HepG2 (cell line): ENCODE data around the gene TACC3.

Experiments
- CREM ChIP-seq, 2 experiments: sonication (generic) in 1 of 2; formaldehyde crosslinking in 1 of 2; IDR thresholded peaks; 2 replicates each; pipeline versions ENCODE4 v1.4.0 to v1.6.1; 2016 to 2020; ENCODE audit warnings: antibody characterized with exemption in 1 of 2, mild to moderate bottlenecking in 1 of 2, missing genetic modification reagents in 1 of 2
- CTCF ChIP-seq: sonication (generic); formaldehyde crosslinking; IDR thresholded peaks from 2 replicates; pipeline ENCODE4 v1.5.0; 2020; ENCODE audit warnings: mild to moderate bottlenecking, missing genetic modification reagents, moderate library complexity
- ESRRA ChIP-seq: sonication (generic); formaldehyde crosslinking; IDR thresholded peaks from 2 replicates; pipeline ENCODE4 v1.5.1; 2020; ENCODE audit warnings: mild to moderate bottlenecking, low read depth, missing genetic modification reagents
- HMG20A ChIP-seq: IDR thresholded peaks from 2 replicates; pipeline ENCODE4 v1.6.1; 2016; ENCODE audit warnings: borderline replicate concordance
- MTA3 ChIP-seq: sonication (generic); formaldehyde crosslinking; IDR thresholded peaks from 2 replicates; pipeline ENCODE4 v1.4.0; 2020; ENCODE audit warnings: missing genetic modification reagents
- NFE2L1 ChIP-seq: sonication (generic); formaldehyde crosslinking; IDR thresholded peaks from 2 replicates; pipeline ENCODE4 v1.4.0; 2020; ENCODE audit warnings: missing genetic modification reagents, mild to moderate bottlenecking, borderline replicate concordance
- POLR2AphosphoS5 ChIP-seq: IDR thresholded peaks from 2 replicates; pipeline ENCODE4 v1.6.1; 2012; ENCODE audit warnings: low read depth, low read length
- TEAD2 ChIP-seq: sonication (generic); formaldehyde crosslinking; IDR thresholded peaks from 2 replicates; pipeline ENCODE4 v1.9.0; 2021; ENCODE audit warnings: missing genetic modification reagents
- USF2 ChIP-seq, 2 experiments: sonication (generic) in 1 of 2; formaldehyde crosslinking in 1 of 2; IDR thresholded peaks; 2 replicates each; pipeline versions ENCODE4 v1.5.1 to v1.6.1; 2011 to 2020; ENCODE audit warnings: borderline replicate concordance in 1 of 2, low read depth in 1 of 2, low read length in 1 of 2, mild to moderate bottlenecking in 1 of 2, missing genetic modification reagents in 1 of 2, moderate library complexity in 1 of 2
- ZFP36 ChIP-seq: fragments of 150-350 bp; IDR thresholded peaks from 2 replicates; pipeline ENCODE4 v1.6.1; 2018; ENCODE audit warnings: borderline replicate concordance, low read length, low read depth; ENCODE audit not compliant: partially characterized antibody

GRCh38 chr4:1750381-1751154, 29.2 kb downstream of the TACC3 start:
- TF ChIP-seq ESRRA (CRISPR knock-in tag) (no peak), CTCF (no peak), MTA3 (no peak), ZFP36 (no peak), CREM (IDR thresholded peaks at IDR 0.05) (no peak), CREM (CRISPR knock-in tag; IDR thresholded peaks at IDR 0.05) (no peak), NFE2L1 (CRISPR knock-in tag) (no peak), POLR2AphosphoS5 (no peak), HMG20A (CRISPR knock-in tag) (no peak), TEAD2 (CRISPR knock-in tag) (no peak), USF2 (IDR thresholded peaks at IDR 0.05; ENCODE audit: low read depth, low read length) (no peak), USF2 (CRISPR knock-in tag; IDR thresholded peaks at IDR 0.05; ENCODE audit: borderline replicate concordance) (no peak)
